ENCODE measurements around the gene DLD. TPM values are rescaled to one million over a fixed set of nuclear protein-coding genes. Genes with fewer than 3 reads are reported as not detected.
A peak's percentile ranks its signal among the peaks of the same experiment; 100 is the strongest.

Gene DLD
- total and polyA plus RNA-seq, 2 of the 8 experiments (the other 6 are each of a cell fraction or from before 2014, with no cell fraction given) = 63.7 to 88.5 TPM

- no peaks in the 10 kb centered on the region for H3K4me1 ChIP-seq (replicated peaks in 1 of 4; ENCODE audit: control insufficient read depth in 3 of 4, insufficient read depth in 4 of 4, low read length in 3 of 4)
- H3K9ac ChIP-seq (replicated peaks in 1 of 4; ENCODE audit: extremely low read depth in 1 of 4, low read depth in 3 of 4, low read length in 3 of 4) = peak overlapping the region in 1 of 4 experiments; percentile 32; a peak in 1 of 7 replicates
- H3K4me2 ChIP-seq (ENCODE audit: insufficient read depth in 1 of 2, low read depth in 2 of 2, low read length in 2 of 2) = no peak overlapping the region
- no peak overlapping the region for H3K56ac ChIP-seq (replicated peaks; ENCODE audit: insufficient read length, low read depth, low read length)
- H2AK5ac ChIP-seq (ENCODE audit: low read depth, low read length) = no peak overlapping the region
- no peak overlapping the region for H3K4me3 ChIP-seq (ENCODE audit: extremely low read depth in 1 of 4, insufficient read depth in 2 of 4, low read depth in 3 of 4, low read length in 4 of 4)
- no peak overlapping the region for H2BK120ac ChIP-seq (replicated peaks; ENCODE audit: low read depth, low read length)
- H3K79me2 ChIP-seq (ENCODE audit: control insufficient read depth in 1 of 2, insufficient read depth in 2 of 2, low read length in 2 of 2) = no peaks in the 10 kb centered on the region
- H3K18ac ChIP-seq (ENCODE audit: extremely low read depth, low read length) = no peak overlapping the region
- no peaks in the 10 kb centered on the region for H3K9me3 ChIP-seq (ENCODE audit: insufficient read depth in 2 of 2, low read depth in 1 of 2, low read length in 1 of 2)
- DNase-seq (ENCODE audit: low read depth in 1 of 2, low spot score in 2 of 2) (no peak), FAIRE-seq (no peak)
- H3K23ac ChIP-seq (ENCODE audit: insufficient read length) = no peak overlapping the region
- CTCF ChIA-PET (ENCODE audit: partially characterized antibody) = interaction anchor here (1.6 kb wide), 1 partner anchor 20 kb away, joined by 4 read pairs; no protein-coding TSS in a partner anchor
- no peaks in the 10 kb centered on the region; a peak in 1 of 7 replicates for H3K27me3 ChIP-seq (replicated peaks in 1 of 4; ENCODE audit: control insufficient read depth in 3 of 4, extremely low read depth in 1 of 4, insufficient read depth in 3 of 4, low read length in 3 of 4)
- no peak overlapping the region for H4K8ac ChIP-seq (ENCODE audit: extremely low read depth, insufficient read depth, low read length)
- no peak overlapping the region for H4K5ac ChIP-seq (ENCODE audit: insufficient read length, low read depth, low read length)
- H2BK5ac ChIP-seq (ENCODE audit: low read depth, low read length) = no peak overlapping the region
- H4K20me1 ChIP-seq (replicated peaks in 1 of 2; ENCODE audit: control insufficient read depth in 1 of 2, insufficient read depth in 2 of 2, low read length in 2 of 2) = no peaks in the 10 kb centered on the region
- POLR2A ChIA-PET (ENCODE audit: partially characterized antibody) = no interaction called here
- no peak overlapping the region for H2AFZ ChIP-seq (ENCODE audit: low read length)
- 86% methylated on average over 4 of the region's 4 CpGs; no CpG with 5 or more reads in 1 of the 2 experiments for WGBS, 2 experiments (ENCODE audit: extremely low coverage in 1 of 2, insufficient coverage in 1 of 2, insufficient read length in 1 of 2, insufficient replicate concordance in 2 of 2, low coverage in 1 of 2, low lambda C conversion rate in 2 of 2, missing lambda C conversion rate in 1 of 2)
- H3K23me2 ChIP-seq (ENCODE audit: low read depth, low read length) = no peaks in the 10 kb centered on the region
- H3K4ac ChIP-seq (replicated peaks; ENCODE audit: insufficient read length, low read depth, low read length) = no peak overlapping the region
- no peak overlapping the region for H2BK12ac ChIP-seq (ENCODE audit: low read depth, low read length)
- no peak overlapping the region for H4K91ac ChIP-seq (replicated peaks; ENCODE audit: insufficient read length, low read length)
- H3K14ac ChIP-seq (ENCODE audit: insufficient read length) = no peak overlapping the region
- no peaks in the 10 kb centered on the region for H3K36me3 ChIP-seq (ENCODE audit: control insufficient read depth in 2 of 4, insufficient read depth in 4 of 4, low read length in 3 of 4)
- H3K79me1 ChIP-seq (ENCODE audit: low read depth, low read length) = no peaks in the 10 kb centered on the region
- H2BK15ac ChIP-seq (ENCODE audit: low read length) = no peak overlapping the region
- H2BK20ac ChIP-seq (ENCODE audit: low read length) = no peak overlapping the region
- no peak overlapping the region for H3K27ac ChIP-seq (ENCODE audit: low read depth, low read length)
- TF ChIP-seq SIN3A (conservative IDR thresholded peaks at IDR 0.05 in 1 of 2, IDR thresholded peaks at IDR 0.05 in 1 of 2; ENCODE audit: low read depth in 1 of 2, low read length in 2 of 2) = no peak
- TF ChIP-seq CEBPB (IDR thresholded peaks at IDR 0.05; ENCODE audit: low read depth, low read length) = no peak
- TF ChIP-seq HDAC6 (IDR thresholded peaks at IDR 0.05; ENCODE audit: low read depth, low read length) = no peak
- TF ChIP-seq SAP30 (IDR thresholded peaks at IDR 0.05; ENCODE audit: insufficient read depth, insufficient replicate concordance, low read length) = no peak
- no peak for TF ChIP-seq GABPA (IDR thresholded peaks at IDR 0.05; ENCODE audit: borderline replicate concordance, insufficient read depth, low read length)
- TF ChIP-seq EP300 (IDR thresholded peaks at IDR 0.05; ENCODE audit: borderline replicate concordance in 1 of 2, low read depth in 2 of 2, low read length in 2 of 2) = no peak
- TF ChIP-seq KDM1A (IDR thresholded peaks at IDR 0.05; ENCODE audit: borderline replicate concordance, low read length) = no peak
- no peak for TF ChIP-seq TAF7 (optimal IDR thresholded peaks at IDR 0.05; ENCODE audit: borderline replicate concordance, low read depth, low read length)
- no peak for TF ChIP-seq RAD21 (IDR thresholded peaks at IDR 0.05 in 1 of 2, conservative IDR thresholded peaks at IDR 0.05 in 1 of 2; ENCODE audit: low read depth in 2 of 2, low read length in 2 of 2)
- no peak for TF ChIP-seq MAFK (IDR thresholded peaks at IDR 0.05; ENCODE audit: low read depth, low read length)
- no peak for TF ChIP-seq ZNF274 (IDR thresholded peaks at IDR 0.05; ENCODE audit: borderline replicate concordance, extremely low read depth, low read length)
- no peak for TF ChIP-seq FOSL1 (IDR thresholded peaks at IDR 0.05; ENCODE audit: insufficient read depth, low read depth, low read length)
Measured at GRCh38 chr7:107854989-107855388, 36.0 kb upstream of the DLD start.

Measured in H1 (cell line).